T-helper 1 cell treated with Interleukin-12 subunit alpha and Interleukin-12 subunit beta and Interleukin-4 antibody, amounts not matched to agents 30 μg/mL and 1 μg/mL, for 36 hours (primary cell): ENCODE measurements around the gene ERFE.
"Not testable (repeated sequence)": the region's sequence is repeated elsewhere in the genome, so short reads cannot be mapped to it uniquely, and the experiment has no call there.

ENCODE experiments used
- H3K27ac Mint-ChIP-seq: one replicate; pipeline ENCODE4 v1.8.0; 2021; ENCODE audit warnings: mild to moderate bottlenecking, mixed read lengths
- H3K27me3 Mint-ChIP-seq: one replicate; pipeline ENCODE4 v1.8.0; 2021; ENCODE audit warnings: low read depth, mixed read lengths
- H3K36me3 Mint-ChIP-seq: one replicate; pipeline ENCODE4 v1.8.0; 2021; ENCODE audit warnings: low read depth, mixed read lengths
- H3K4me1 Mint-ChIP-seq: one replicate; pipeline ENCODE4 v1.8.0; 2021; ENCODE audit warnings: low read depth, mixed read lengths
- H3K4me3 Mint-ChIP-seq: one replicate; pipeline ENCODE4 v1.8.0; 2021; ENCODE audit warnings: mild to moderate bottlenecking, moderate library complexity, mixed read lengths
- H3K9me3 Mint-ChIP-seq: one replicate; pipeline ENCODE4 v1.8.0; 2021; ENCODE audit warnings: mixed read lengths

ERFE gene

DNA sequence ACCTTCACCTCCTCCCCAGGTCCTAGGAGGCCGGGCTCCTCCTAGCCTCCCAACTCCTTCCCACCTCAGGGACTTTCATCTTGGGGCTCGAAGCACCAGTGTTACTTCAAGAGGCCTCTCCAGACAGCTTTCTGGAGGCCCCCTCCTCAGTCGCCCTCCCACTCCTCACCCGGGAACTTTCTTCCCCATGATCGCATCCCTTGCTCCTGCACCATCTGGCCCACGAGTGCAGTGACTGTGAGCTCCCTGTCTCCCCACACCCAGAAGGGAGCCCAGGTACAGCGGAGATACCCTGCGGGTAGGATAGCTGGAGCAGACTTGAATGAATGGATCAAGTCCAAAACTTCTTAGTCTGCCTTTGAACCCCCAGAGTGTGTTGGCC, 6.1 kb downstream of the ERFE start:
- Mint-ChIP-seq H3K27me3 (peaks cover 22% of the 10 kb centered on the region), H3K36me3 (no peaks in the 10 kb centered on the region), H3K9me3 (no peaks in the 10 kb centered on the region), H3K4me1 (no peaks in the 10 kb centered on the region), H3K27ac (no peak overlapping the region), H3K4me3 (no peak overlapping the region)

DNA sequence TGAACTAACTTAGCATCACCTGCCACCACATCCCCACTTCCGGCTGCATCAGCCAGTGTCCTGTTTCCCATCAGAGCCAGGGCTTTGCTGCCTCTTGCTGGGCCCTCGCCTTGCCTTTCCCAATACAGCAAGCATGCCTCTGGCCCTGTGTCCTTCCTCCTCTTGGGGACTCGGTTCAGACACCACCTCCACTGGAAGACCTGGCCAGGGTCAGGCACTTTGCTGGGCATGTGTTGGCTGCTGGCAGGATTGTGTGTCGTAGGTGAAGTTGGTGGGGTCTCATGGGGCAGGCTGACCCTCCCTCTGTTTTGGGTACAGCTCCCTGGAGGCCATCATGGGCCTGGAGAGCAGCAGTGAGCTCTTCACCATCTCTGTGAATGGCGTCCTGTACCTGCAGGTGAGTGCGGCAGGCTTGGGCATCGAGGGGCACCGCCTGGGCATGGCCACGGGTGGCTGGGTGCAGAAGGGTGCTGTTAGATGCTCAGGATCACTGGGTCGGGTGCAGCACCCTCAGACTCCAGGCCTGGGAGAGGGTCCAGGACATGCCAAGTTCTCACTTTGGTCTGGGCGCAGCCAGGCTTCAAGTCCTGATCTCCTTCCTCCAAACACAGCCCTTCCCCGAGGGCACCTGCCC, 6.6 kb downstream of the ERFE start:
- H3K4me3 Mint-ChIP-seq: no peak overlapping the region
- H3K9me3 Mint-ChIP-seq: no peaks in the 10 kb centered on the region
- H3K36me3 Mint-ChIP-seq: no peaks in the 10 kb centered on the region
- no peaks in the 10 kb centered on the region for H3K4me1 Mint-ChIP-seq
- H3K27me3 Mint-ChIP-seq: peaks cover 20% of the 10 kb centered on the region
- H3K27ac Mint-ChIP-seq: no peak overlapping the region

DNA sequence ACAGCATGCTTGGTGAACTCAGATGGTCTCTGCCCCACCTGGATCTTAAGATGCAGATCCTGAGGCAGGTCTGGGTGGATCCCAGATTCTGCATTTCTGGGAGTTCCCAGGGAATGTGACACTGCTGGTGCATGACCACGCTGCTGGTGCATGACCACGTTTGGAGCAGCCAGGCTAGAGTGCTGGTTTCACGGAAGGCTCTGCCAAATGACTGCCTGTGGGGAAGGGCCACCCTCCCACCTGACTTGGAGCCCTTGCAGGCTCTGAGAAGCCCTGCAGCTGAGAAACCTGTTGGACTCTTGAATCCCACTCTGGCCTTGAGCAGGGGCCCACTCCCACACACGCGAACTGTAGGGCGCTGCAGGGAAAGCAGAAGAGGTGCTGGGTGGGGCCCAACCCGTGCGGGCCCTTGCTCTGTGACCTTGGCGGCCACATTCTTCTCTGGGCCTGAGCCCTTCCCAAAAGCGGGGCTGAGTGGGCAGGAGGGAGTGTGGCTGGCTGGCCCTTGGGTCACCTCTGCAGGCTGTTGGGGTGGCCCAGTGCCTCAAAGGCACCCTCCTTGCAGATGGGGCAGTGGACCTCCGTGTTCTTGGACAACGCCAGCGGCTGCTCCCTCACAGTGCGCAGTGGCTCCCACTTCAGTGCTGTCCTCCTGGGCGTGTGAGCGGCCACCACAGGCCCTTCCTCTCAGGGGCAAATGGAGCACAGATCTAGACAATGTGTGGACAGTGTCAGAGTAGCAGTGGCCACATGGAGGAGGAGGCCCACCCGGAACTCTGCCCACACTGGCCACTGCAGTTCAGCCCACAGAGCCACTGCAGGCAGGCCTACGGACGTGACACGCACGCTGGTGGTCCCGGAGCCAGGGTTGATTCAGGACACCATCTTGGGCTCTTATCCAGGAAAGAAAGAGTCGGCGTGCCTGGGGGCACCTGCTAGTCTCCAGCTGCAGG, 7.9 kb downstream of the ERFE start:
- Mint-ChIP-seq H3K9me3 (no peaks in the 10 kb centered on the region), H3K36me3 (peaks cover 3% of the 10 kb centered on the region), H3K27ac (no peak overlapping the region), H3K4me1 (no peaks in the 10 kb centered on the region), H3K27me3 (peaks cover 15% of the 10 kb centered on the region), H3K4me3 (no peak overlapping the region)

DNA sequence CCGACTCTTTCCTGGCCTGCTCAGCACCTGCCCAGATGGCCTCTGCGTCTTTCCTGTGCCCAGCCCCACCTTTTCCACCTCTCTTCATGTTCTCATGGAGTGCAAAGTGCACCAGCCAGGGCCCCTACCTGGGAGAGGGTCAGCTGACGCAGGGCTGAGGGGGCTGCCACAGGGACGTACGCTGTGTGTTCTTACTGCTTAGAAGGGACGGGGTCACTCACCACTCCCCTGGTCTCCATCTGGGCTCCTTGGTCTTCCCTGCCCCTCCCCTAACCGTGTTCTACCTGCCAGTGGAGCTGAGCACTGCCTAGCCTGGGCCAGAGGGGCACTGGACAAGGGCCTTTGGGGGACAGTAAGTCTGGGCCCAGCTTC, 8.6 kb downstream of the ERFE start:
- no peak overlapping the region for H3K4me3 Mint-ChIP-seq
- H3K27me3 Mint-ChIP-seq: peaks cover 15% of the 10 kb centered on the region
- no peak overlapping the region for H3K27ac Mint-ChIP-seq
- peaks cover 7% of the 10 kb centered on the region for H3K36me3 Mint-ChIP-seq
- no peaks in the 10 kb centered on the region for H3K9me3 Mint-ChIP-seq
- H3K4me1 Mint-ChIP-seq: no peaks in the 10 kb centered on the region

DNA sequence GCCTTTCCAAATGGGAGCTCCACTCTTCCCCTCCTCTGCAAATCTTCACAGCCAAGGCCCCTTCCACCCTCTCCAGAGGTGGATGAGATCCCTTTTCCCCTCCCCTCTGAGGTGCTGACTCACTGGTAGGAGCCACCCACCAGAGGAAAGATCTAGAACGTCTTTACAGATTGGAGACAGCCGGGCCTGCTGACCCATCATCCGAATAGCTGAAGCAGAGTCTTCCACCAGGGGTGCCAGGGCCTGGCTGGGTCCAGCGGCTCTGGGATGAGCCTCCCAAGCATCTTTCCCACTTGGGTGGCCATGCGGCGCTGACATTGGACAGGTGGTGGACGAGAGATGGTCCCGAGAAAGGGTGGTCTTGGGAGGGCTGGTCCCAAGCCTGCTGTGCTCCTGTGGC, 9.0 kb downstream of the ERFE start:
- Mint-ChIP-seq H3K9me3 (no peaks in the 10 kb centered on the region), H3K36me3 (peaks cover 9% of the 10 kb centered on the region), H3K4me1 (no peaks in the 10 kb centered on the region), H3K27ac (no peak overlapping the region), H3K4me3 (no peak overlapping the region), H3K27me3 (peaks cover 15% of the 10 kb centered on the region)

DNA sequence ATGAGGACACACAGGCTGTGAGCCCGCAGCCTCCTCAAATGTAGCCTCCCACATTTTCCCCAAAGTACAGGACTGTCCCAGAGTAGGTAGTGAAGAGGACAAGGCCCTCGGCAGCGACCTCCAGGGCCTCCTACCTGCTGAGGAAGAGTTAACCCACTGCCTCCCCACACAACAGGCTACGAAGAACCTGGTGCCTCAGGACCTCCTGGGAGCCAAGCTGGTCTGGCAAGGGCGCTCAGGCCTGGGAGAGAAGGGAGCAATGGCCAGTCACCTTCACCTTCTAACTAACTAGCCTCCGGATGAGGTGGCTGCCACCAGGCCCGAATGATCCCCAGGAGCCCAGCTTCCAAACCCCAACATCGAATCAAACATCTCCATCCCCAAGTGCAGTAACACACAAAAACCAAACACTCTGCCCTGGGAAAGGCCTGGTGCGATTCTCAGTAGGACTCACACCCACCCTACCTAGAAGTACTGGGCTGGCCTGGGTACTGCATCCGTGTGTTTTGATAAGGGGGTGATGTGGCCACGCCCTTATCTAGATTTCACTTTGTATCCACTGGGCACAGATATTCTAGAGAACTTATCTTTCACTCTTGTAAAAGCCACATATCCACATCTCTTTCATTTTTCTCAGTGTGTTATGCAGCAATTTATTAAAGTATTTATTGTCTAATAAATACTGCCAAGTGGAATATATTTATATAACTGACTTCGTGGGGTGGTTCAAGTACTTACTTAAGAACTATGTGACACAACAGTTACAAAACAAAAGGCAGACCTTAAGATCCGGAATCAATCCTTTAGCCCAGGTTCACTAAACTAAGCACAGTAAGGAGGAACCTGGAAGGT, 9.7 kb downstream of the ERFE start:
- Mint-ChIP-seq H3K9me3 (no peaks in the 10 kb centered on the region), H3K4me1 (no peaks in the 10 kb centered on the region), H3K27ac (no peak overlapping the region), H3K4me3 (no peak overlapping the region), H3K36me3 (peaks cover 15% of the 10 kb centered on the region), H3K27me3 (peaks cover 15% of the 10 kb centered on the region)

DNA sequence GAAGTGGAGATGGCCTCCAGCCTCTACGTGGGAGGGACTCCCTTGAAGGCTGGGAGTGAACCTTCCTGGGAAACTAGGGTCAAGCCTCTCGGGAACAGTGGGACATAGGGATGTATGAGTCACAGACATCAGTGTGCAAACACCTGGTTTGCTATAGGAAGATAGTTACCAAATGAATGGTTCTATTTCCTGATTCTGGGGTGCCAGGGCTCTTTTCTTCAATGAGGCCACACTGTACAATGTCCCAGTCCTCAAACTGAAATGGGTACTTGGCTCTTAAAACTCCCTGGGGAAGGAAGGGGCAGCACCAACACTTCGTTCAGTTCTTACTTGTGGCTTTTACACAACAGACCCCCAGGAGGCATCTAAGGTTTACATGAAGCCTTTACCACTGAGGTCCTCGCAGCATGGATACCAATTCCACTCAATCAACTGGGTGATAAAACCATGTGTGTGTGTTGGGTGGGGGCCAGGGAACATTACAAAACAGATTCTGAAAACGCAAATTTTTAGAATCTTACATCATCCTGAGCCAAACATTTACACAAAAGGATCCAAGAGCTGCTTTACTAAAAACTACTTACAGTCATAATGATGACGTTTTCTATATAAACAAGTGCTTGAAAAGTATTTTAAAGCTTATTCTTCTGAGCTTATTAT, 10.4 kb downstream of the ERFE start:
- Mint-ChIP-seq H3K4me1 (no peaks in the 10 kb centered on the region), H3K4me3 (no peak overlapping the region), H3K27ac (no peak overlapping the region)

DNA sequence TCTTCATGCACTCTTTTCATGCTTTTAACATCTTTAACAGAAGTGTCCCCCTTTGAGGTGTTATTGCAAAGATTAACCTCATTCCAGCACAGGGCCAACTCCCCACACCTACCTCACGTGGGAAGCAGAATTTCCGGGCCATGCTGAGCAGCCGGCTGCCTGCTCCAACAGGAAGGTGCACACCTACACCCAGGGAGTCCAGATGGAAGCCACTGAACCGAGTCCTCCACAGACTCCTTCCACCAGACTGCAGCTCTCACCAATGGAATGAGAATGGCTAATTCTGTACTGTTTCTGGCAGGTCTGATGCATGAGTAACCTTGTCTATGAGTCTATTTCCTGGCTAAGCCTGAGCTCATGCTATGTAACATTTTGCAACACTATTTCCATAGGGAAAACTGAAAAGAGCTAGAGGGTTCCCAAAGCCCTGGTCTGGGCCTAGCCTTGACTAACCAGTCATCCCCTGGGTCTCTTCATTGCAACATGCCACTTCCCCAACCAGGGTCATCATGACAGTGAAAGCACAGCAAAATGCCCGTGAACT, 11.0 kb downstream of the ERFE start:
- Mint-ChIP-seq H3K4me1 (no peaks in the 10 kb centered on the region), H3K36me3 (peaks cover 22% of the 10 kb centered on the region), H3K27ac (peak overlapping the region; percentile 29)

More for the DNA sequence above, 10.4 kb downstream of the ERFE start:
- H3K36me3 Mint-ChIP-seq: peaks cover 20% of the 10 kb centered on the region
- peaks cover 15% of the 10 kb centered on the region for H3K27me3 Mint-ChIP-seq
- H3K9me3 Mint-ChIP-seq: no peaks in the 10 kb centered on the region

DNA sequence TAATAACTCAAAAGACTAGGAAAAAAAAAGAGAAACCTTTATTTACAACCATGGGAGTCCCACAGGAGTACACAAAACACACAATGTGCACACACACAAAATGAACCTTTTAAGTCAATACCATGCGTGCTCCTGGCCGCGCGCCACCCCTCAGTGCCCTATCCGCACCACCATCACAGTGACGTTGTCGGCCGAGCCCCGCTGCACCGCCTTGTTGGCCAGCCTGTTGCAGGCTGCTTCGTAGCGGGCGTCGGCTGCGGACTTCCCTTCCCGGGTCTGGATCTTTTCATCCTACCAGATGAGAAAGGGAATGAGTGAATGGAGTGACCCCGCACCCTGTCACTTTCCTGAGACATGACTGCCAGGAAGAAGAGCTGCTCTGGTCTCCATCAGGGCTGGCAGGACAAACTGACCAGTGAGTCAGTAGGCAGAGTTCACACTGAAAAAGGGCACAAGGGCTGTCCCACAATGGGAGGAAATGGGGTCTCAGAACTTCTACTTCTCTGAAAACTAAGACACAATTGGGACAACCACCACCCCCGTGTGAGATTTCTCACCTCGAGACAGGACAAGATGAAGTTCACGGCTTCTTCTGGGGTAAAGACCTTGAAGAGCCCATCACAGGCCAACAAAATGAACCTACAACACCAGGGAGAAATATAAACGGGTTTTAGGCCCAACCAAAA, 11.8 kb downstream of the ERFE start:
- H3K4me1 Mint-ChIP-seq: no peaks in the 10 kb centered on the region
- no peaks in the 10 kb centered on the region for H3K9me3 Mint-ChIP-seq
- H3K27me3 Mint-ChIP-seq: peaks cover 2% of the 10 kb centered on the region
- no peak overlapping the region for H3K4me3 Mint-ChIP-seq
- H3K36me3 Mint-ChIP-seq: peaks cover 22% of the 10 kb centered on the region
- peak overlapping the region; percentile 2 for H3K27ac Mint-ChIP-seq

More for the DNA sequence above, 11.0 kb downstream of the ERFE start:
- Mint-ChIP-seq H3K27me3 (peaks cover 9% of the 10 kb centered on the region), H3K4me3 (no peak overlapping the region), H3K9me3 (no peaks in the 10 kb centered on the region)

DNA sequence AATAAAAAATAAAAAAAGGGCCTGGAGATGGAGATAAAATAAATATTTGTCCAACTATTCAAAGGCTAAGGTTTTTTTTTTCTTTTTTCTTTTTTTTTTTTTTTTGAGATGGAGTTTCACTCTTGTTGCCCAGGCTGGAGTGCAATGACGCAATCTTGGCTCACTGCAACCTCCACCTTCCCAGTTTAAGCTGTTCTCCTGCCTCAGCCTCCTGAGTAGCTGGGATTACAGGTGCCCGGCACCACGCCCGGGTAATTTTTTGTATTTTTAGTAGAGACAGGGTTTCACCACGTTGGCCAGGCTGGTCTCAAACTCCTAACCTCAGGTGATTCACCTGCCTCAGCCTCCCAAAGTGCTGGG, 12.3 kb downstream of the ERFE start:
- H3K4me3 Mint-ChIP-seq, H3K4me1 Mint-ChIP-seq, H3K27me3 Mint-ChIP-seq, H3K9me3 Mint-ChIP-seq, H3K27ac Mint-ChIP-seq: not testable (repeated sequence)
- peaks cover 22% of the 10 kb centered on the region for H3K36me3 Mint-ChIP-seq

DNA sequence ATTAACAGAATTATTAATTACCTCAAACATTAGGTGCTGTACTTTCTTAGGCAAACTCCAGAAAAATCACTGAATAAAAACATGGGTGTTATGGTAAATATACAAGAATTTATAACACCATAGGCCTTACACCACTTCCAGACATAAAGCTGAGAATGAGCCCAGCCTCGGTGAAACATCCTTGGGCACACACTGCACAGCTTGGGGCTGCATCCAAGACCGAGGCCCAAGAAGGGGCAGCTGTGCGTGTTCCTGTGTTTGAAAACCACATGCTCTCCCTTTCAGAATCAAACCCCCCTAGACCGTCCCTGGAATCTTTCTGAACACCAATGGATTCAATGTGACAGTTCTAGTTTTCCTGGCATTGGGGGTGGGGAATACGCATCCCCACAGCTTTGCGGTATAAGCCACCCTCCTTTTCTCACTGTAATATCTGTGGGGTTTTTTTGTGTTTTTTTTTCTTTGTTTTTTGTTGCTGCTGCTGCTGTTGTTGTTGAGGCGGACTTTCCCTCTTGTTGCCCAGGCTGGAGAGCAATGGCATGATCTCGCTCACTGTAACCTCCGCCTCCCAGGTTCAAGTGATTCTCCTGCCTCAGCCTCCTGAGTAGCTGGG, 12.9 kb downstream of the ERFE start:
- H3K9me3 Mint-ChIP-seq: no peaks in the 10 kb centered on the region
- peaks cover 27% of the 10 kb centered on the region for H3K36me3 Mint-ChIP-seq
- no peak overlapping the region for H3K4me3 Mint-ChIP-seq
- no peak overlapping the region for H3K27ac Mint-ChIP-seq
- no peaks in the 10 kb centered on the region for H3K27me3 Mint-ChIP-seq
- no peaks in the 10 kb centered on the region for H3K4me1 Mint-ChIP-seq

DNA sequence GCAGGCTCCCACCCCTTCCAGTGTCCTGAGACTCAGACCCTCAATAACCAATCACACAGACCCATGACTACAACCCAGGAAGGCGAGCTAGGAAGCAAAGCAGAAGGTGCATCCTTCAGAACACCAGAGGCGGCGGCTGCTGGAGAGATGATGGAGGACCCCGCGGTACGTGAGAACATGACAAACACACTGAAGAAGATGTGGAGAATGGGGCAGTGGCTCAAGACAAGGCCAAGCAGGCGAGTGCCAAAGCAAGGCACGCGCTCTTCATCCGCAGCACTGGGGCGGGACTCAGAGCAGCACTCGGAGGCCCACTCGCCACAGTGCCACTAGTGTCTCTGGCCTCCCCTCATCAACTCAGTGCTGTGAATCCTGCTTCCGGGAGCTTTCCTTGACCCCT, 13.7 kb downstream of the ERFE start:
- Mint-ChIP-seq H3K27ac (peak overlapping the region; percentile 32), H3K9me3 (no peaks in the 10 kb centered on the region), H3K27me3 (no peaks in the 10 kb centered on the region), H3K36me3 (peaks cover 32% of the 10 kb centered on the region), H3K4me1 (no peaks in the 10 kb centered on the region), H3K4me3 (no peak overlapping the region)

DNA sequence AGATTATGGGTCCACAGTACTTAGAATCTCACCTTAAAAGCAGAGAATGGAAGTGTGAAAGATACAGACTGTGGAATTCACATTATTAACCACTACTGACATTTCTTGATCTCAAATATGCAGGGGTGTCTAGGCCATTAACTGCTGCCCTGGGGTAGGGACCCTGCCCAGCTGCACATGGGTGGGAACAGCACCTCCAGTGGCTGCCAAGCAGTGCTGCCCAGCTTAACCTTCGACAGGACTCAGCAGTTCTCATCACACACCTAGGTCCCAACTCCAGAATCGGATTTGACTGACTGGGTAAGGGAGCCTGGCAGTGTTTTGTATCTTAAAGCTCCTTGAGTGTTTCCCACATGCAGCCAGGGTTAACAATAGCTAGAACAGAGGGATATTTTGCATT, 14.9 kb downstream of the ERFE start:
- no peak overlapping the region for H3K4me3 Mint-ChIP-seq
- no peaks in the 10 kb centered on the region for H3K4me1 Mint-ChIP-seq
- H3K9me3 Mint-ChIP-seq: no peaks in the 10 kb centered on the region
- no peaks in the 10 kb centered on the region for H3K27me3 Mint-ChIP-seq
- H3K36me3 Mint-ChIP-seq: peaks cover 35% of the 10 kb centered on the region
- no peak overlapping the region for H3K27ac Mint-ChIP-seq
